Anterior cingulate cortex (tissue), 58 donors: Measurements from ENCODE around the gene DFFA.
A peak's percentile ranks its signal among the peaks of the same experiment; 100 is the strongest.
"Not testable (repeated sequence)": the region's sequence is repeated elsewhere in the genome, so short reads cannot be mapped to it uniquely, and the experiment has no call there.

ENCODE experiments used
- DNase-seq, 58 donors: peaks; one replicate each; lab custom pipeline; 2025; lab: John Stamatoyannopoulos, UW

Gene DFFA

DNA sequence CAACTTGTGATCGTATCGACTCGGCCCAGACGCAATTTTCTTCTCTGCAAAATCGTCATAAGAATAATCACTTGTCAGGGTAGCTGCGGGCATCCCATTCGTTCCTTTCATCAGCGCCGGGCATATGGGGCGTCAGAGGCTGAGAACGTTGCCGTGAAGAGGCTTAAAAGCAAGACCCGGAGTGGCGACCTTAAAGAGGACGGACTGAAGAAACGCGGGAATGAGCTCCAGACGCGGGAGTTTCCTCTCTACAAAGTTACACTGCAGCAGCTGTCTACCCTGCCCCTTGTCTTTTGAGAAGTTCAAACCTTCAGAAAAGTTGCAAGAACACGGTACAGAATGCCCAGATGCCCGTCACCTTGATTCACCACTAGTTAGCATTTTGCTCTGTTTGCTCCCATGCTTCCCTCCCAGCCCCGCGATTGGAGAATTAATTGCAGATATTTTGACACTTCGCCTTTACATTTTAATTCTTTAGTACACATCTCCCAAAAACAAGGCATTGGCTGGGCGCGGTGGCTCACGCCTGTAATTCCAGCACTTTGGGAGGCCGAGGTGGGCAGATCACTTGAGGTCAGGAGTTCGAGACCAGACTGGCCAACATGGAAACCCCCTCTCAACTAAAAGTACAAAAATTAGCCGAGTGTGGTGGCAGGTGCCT, 41.1 kb downstream of the DFFA start:
- peak in 1 of 58 donors; percentile 35 for DNase-seq

DNA sequence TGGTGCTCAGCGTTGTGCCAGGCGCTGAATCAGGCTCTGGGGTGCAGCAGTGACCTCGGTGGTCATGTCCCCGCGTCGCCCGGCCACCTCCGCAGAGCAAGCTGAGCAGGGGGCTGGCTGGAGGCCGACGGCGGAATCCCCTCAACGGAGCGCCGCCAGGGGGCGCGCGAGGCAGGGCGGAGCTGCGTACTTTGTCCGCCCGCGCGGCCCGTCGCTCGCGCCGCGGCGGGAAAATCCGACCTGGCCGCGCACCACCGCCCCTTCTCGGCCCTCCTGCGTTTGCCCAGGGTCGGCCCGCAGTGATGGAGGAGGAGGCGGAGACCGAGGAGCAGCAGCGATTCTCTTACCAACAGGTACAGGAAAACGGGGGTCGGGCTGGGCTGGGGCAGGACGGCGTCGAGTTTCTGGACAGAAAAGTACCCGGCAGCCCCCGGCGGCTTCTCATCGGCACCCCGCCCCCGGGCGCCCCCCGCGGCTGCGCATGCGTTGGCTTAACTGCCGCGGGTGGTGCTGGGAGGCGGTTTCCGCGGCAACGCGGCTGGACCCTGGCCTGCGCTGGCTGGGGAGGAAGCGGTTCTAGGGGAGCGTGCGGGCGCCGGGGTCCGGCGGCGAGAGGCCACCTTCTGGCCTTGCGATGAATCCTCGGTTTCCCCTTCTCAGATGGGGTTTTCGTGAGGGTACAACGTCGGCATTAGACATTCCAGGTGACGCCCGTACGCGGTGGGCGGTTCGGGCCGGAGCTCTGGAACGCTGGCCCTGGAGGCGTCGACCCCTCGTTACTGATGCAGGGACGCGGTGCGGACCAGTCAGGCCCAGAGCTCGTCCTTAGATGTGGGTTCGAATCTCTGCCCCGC, 41.9 kb downstream of the DFFA start, which contains the start of gene CENPS:
TSS of gene CENPS (plus strand) at position 218 of the 854 bp plus-strand sequence. CDS start at position 303, 85 bp downstream.
- peak in 57 of 58 donors; percentile 47 to 96 (median 84) for DNase-seq

DNA sequence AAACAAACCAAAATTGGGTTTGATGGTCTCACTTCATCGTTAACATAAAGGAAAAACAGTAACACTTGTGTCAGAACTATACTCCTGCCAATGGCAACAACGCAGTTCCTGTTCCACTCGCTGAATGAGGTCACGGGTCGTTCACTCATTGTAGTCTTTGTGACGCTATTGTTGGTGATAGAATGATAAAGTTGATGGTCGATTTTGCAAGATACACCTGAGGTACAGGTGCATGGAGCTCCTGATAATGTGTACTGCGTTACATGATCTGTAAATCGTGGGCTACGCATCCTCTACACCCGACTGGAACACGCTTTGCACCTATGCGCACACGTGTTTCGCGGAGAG, 42.5 kb downstream of the DFFA start:
- DNase-seq: no peak

DNA sequence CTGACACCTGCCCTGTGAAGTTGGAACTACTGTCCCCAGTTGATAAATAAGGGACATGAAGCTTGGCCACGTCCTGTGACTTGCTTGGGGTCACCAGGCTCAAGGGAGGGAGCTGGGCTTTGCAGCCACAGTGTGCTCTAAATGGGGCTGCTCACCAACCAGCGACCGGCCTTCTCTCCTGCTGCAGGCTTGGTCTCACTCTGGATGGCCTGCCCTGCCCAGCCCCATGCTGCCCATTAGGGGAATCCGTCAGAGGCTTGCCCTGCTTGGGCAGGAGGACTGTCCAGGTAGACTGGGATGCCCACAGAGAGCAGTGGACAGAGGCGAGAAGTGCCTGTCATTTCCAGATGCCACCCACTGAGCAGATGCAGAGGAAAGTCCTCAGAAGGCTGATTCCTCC, 43.3 kb downstream of the DFFA start:
- no peak for DNase-seq

DNA sequence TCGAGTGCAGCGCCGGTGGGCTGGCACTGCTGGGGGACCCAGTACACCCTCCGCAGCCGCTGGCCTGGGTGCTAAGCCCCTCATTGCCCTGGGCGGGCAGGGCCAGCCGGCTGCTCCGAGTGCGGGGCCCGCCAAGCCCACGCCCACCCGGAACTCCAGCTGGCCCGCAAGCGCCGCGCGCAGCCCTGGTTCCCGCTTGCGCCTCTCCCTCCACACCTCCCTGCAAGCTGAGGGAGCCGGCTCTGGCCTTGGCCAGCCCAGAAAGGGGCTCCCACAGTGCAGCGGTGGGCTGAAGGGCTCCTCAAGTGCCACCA, 45.8 kb downstream of the DFFA start:
- not testable (repeated sequence) for DNase-seq

DNA sequence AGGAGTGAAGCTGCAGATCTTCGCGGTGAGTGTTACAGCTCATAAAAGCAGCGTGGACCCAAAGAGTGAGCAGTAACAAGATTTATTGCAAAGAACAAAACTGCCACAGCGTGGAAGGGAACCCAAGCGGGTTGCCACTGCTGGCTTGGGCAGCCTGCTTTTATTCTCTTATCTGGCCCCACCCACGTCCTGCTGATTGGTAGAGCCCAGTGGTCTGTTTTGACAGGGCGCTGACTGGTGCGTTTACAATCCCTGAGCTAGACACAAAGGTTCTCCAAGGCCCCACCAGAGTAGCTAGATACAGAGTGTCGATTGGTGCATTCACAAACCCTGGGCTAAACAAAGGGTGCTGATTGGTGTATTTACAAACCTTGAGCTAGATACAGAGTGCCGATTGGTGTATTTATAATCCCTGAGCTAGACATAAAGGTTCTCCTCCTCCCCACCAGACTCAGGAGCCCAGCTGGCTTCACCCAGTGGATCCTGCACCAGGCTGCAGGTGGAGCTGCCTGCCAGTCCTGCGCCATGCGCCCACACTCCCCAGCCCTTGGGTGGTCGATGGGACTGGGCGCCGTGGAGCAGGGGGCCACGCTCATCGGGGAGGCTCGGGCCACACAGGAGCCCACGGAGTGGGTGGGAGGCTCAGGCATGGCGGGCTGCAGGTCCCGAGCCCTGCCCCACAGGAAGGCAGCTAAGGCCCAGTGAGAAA, 46.3 kb downstream of the DFFA start:
- not testable (repeated sequence) for DNase-seq

DNA sequence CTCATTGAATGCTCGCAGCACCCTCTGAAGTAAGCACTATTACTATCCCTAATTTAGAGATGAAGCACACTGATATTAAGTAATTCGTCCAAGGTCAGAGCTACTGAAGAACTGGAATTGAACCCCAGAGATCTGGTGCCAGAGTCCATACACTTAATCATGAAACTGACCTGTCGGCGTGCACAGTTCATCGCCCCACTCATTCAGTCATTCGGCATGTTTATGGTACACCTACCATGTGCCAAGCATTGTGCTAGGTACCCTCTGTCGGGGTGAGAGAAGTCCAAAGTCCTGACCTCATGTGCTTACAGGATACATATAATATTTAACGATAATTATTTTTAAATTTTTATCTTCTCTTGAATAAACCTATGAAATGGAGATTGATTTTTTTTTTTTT, 47.7 kb downstream of the DFFA start:
- DNase-seq: no peak

DNA sequence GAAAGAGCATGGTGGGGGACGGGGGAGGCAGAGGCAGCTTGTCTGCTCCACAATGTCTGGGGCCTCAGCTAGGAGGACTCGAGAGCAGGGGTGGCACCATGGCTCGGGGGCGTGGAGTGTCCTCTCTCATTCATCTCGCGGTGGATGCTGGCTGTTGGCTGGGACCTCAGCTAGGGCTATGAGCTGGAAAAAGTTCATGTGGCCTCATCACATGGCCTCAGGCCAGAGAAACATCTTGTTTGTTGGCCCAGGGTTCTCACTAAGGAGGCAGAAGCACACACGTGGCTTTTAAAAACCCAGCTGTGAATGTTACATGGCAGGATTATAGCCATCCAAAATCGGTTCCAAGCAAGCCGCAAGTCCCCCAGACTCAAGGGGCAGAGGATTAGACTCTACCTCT, 48.3 kb downstream of the DFFA start:
- DNase-seq: peak in 2 of 58 donors; percentile 7 to 14

DNA sequence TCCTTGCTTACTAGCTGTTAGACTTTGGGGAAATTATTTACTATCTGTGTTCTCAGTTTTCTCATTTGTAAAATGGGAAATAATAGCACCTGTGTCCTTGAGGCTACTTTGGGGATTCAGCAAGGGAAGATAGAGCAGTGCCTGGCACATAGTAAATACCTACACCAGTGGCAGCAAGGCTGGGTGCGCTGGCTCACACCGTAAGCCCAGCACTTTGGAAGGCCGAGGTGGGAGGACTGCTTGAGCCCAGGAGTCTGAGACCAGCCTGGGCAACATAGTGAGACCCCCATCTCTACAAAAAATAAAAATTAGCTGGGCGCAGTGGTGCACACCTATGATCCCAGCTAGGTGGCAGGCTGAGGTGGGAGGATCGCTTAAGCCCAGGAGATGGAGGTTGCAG, 50.7 kb downstream of the DFFA start:
- no peak for DNase-seq

DNA sequence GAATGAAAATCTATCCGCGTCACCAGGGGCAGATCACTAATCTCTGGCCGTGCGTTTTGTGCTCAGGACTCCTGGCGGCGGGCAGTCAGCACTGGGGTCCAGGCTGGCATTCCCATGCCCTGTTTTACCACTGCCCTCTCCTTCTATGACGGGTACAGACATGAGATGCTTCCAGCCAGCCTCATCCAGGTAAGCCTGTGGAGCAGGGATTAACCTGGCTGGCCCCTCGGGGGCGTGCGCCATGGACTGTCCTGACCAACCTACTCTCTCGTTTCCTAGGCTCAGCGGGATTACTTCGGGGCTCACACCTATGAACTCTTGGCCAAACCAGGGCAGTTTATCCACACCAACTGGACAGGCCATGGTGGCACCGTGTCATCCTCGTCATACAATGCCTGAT, 53.0 kb downstream of the DFFA start:
- DNase-seq: no peak

DNA sequence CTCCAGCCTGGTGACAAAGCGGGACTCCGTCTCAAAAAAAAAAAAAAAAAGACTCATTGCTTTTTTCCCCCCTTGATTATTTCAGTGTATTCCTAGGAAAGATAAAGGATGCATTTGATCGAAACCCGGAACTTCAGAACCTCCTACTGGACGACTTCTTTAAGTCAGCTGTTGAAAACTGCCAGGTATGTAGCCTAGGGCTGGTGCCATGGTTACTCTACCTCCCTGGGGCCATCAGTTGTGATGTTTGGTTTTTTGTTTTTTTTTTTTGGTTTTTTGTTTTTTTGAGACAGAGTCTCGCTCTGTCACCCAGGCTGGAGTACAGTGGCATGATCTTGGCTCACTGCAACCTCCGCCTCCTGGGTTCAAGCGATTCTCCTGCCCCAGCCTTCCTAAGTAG, 53.6 kb downstream of the DFFA start:
- DNase-seq: not testable (repeated sequence)

DNA sequence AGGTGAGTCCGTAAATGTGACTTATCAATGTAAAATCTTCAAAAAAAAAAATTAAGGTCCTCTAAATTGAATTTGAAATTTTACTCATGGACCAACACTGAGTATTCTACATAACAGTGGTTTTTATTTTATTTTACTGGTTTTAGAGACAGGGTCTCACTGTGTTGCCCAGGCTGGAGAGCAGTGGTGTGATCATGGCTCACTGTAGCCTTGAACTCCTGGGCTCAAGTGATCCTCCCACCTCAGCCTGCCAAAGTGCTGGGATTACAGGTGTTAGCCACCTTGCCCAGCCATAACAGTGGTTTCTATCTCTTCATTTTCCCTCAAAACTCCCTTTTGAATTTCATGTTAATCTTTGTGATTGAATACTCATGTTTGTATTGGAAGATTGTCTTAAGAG, 56.4 kb downstream of the DFFA start:
- not testable (repeated sequence) for DNase-seq

DNA sequence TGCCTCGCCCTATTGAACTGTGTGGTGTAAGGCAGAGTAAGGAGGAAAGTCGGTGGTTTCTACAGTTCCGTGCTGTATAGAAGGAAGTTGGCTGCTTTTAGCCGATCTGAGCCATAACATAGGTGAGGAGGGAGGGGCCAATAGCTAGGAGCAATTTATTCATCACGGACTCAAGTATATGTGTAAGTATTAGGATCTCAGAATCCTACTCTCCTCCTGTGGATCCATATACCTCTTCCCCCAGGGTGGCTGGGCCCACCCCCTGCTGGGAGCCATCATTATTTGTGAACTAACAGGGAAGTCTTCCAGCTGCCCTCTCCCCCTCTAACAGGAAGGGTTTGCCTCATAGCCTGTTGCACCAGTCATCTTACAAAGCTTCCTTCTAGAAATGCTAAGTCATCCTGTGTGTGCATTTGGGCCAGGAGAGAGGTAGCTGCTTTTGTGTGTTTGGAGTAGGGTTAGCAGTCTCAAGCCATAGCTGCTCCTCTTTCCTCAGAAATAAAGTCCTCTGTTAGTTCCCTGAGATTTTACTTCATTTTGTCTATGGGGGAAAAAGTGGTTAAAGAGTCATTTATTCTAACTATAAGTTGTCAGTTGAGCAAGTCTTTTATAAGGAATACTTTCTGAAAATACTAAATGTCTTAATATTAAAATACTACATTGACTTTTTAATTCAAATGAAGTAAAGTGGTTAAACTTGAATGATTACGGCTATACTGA, 57.0 kb downstream of the DFFA start:
- DNase-seq: peak in 5 of 58 donors; percentile 6 to 16 (median 8)

DNA sequence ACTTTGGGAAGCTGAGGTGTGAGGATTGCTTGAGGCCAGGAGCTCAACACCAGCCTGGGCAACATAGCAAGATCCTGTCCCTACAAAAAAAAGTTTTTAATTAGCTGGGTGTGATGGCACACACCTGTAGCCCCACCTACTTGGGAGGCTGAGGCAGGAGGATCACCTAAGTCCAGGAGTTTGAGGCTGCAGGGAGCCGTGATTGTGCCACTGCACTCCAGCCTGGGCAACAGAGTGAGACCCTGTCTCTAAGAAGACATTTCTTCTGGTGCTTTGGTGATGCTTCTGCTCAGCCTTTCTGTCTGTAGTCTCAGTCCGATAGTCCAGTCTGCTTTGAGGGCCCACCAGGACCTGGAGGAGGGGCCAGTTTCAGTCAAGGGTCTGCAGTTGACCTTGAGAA, 65.1 kb downstream of the DFFA start:
- DNase-seq: no peak
